HG03060 (cell line): Measurements from ENCODE around the gene PAQR5.
"Not testable (repeated sequence)": the region's sequence is repeated elsewhere in the genome, so short reads cannot be mapped to it uniquely, and the experiment has no call there.

Experiments used
- ATAC-seq: cut with Tn5 transposase; IDR thresholded peaks from one replicate; pipeline ENCODE4 v1.9.1; 2021; ENCODE audit warnings: low read depth, moderate number of reproducible peaks; ENCODE audit not compliant: unreplicated experiment

PAQR5 gene

DNA sequence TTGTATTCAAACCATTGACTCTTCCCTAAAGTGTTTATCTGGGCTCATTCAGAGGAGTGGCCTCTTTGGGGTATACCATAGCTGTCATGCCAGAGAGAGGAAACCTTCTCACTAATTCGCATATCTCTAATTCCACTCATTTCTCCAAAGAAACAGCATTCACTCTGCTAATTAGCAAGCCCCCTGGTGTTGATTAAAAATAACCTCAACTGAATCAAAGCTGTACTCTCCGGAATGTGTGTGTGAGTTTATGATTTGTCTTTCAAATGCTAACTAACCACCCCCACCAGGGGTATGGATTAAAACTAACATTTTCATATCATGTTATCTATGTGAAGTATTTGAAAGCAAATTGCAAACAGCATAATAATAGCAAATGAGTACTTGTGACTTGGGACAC lies 45.5 kb downstream of the PAQR5 start:
- no peak for ATAC-seq

DNA sequence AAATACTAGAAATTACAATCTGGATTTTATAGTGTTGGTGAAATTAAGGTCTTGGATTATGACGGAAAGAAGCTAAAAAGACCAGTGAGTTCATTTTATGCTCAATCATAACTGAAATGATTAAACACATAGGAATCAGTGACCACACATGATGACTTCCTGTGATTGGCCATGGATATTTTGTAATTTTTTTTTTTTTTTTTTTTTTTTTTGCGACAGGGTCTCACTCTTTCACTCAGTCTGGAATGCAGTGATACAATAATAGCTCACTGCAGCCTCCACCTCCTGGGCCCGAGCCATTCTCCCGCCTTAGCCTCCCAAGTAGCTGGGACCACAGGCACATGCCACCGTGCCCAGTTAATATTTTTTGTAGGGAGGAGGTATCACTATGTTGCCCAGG lies 47.4 kb downstream of the PAQR5 start:
- no peak for ATAC-seq

DNA sequence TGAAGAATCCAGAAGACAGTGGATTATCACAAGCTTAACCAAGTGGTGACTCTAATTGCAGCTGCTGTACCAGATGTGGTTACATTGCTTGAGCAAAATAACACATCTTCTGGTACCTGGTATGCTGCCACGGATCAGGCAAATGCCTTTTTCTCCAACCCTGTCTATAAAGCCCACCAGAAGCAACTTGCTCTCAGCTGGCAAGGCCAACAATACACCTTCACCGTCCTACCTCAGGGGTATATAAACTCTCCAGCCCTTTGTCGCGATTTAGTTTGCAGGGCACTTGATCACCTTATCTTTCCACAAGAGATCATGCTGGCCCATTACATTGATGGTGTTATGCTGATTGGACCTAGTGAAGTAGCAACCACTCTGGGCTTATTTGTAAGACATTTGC lies 52.6 kb downstream of the PAQR5 start:
- ATAC-seq: no peak

DNA sequence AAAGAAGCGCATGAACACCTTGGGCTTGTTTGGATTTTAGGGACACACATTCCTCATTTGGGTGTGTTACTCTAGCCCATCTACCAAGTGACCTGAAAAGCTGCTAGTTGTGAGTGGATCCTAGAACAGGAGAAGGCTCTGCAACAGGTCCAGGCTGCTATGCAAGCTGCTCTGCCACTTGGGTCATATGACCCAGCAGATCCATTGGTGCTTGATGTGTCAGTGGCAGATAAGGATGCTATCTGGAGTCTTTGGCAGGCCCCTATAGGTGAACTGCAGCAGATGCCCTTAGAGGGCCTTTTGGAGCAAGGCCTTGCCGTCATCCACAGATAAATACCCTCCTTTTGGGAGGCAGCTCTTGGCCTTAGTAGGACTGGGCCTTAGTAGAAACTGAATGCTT lies 53.2 kb downstream of the PAQR5 start:
- ATAC-seq: no peak

DNA sequence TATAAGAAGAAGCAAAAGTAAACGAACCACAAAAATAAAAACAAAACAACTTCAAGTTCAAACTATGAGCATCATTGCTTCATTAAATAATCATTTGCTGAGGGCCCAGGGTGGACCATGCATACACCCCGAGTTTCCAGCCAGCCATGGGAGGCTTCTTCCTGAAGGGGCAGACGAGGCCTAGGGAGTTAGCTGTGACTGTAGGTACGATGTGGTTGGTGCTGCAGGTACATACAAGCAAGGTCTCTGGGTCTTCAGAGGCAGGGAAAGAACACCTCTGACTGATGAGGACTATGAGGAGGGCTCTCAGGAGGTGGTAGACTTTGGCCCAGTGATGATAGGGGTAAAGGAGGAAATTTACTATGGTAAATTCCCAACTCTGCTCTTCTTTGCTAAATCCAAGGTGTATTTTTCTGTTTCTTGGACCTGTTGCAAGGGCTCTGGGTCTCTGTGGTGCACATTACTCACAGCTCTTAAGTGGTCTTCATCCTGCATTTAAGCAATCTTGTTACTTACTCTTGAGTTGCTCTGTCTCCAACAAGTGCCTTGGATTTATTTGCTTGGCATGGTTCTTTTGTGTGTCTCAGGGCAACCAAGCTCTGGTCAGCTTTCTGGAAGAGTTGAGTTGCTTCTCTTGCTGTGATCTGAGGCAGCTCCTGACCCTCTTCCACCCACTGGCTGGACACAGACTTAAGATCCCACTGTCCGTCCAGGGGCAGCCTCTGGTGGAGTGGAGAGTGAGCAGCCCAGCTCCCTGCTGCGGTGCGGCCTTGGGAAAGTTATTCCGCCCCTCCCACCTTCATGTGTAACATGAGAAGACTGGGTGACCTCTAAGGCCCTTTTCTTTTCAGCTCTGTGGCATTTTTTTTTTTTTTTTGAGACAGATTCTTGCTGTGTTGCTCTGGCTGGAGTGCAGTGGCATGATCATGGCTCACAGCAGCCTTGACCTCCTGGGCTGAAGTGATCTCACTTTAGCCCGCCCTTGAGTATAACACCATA lies 59.4 kb downstream of the PAQR5 start:
- ATAC-seq: no peak

DNA sequence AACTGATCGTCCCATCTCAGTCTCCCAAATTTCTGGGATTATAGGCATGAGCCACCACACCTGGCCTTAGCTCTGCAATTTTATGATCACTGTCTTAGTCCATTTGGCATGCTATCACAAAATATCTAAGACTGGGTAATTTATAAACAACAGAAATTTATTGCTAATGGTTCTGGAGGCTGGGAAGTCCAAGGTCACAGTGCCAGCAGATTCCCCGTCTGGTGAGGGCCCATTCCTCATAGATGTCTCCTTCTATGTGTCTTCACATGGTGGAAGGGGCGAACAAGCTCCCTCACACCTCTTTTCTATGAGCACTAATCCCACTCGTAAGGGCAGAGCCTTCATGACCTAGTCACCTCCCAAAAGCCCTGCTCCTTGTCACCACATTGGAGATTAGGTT lies 60.1 kb downstream of the PAQR5 start:
- no peak for ATAC-seq

DNA sequence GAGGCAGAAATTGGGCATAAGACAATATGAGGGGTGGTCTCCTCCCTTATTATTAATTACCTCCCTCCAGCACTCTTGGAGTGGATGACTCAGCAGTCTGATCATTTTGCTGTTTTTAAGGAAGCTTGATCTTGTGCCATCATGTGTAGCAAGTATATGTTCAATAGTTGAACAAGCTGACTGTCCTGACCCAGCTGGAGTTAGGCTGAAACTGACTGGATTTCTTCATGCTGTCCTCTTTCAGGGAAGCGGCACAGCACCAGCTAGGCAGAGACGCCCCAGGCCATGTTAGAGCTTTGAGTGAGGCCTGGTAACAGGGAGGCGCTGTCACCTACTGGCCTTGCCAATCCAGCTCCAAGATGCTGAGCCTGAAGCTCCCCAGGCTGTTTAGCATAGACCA lies 61.0 kb downstream of the PAQR5 start:
- no peak for ATAC-seq

DNA sequence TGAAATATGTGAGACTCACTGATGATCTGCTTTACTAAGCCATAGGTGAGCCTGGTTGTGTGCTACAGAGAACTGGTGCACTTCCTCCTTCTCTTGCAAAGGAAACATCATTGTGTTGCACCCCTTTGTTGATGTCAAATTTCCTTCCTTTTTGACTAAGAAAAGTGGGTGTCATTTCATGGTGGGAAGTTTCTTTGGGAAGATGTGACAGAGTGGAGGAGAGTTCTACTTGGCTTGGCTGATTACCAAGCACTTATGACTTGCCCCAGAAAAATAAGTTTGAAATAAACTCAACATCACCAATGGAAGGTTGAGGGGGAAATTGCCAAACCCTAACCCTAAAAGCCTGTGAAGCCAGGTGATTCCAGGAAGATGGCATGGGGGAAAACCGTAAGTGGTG lies 61.9 kb downstream of the PAQR5 start:
- ATAC-seq: no peak

DNA sequence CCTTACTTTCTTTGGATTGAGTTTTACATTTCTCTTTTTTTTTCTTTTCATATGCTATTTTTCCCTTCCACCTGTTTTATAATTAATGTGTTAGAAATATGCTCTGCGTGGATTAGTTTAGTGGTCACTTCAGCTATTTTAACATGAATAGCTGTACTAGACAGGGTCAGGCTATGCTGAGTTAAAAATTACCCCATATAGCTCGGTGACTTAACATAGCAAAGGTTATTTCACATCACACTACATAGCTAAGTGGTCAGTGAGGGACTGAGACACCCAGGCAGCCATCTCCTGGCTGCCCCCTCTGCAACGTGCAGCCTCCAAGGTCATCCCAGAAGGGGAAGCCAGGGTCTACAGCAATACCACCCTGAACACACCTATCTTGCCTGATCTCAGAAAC lies 68.5 kb downstream of the PAQR5 start:
- no peak for ATAC-seq

DNA sequence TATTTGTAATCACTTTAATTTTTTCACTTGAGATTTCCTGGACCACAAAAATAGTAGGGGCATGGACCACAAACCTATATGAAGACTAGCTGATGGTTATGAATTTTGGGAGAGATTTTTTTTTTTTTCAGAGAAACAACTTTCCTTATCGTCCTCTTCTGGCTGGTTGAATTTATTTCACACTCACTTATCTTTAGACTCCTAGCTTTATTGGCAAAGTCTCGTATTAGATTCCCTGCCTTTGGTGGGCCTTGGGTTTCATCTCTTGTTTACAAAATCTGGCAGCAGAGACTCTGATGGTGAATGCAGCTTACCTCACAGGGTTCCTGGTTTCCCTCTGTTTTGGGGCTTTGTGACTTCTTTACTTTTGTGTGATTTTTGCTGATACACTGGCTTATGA lies 70.9 kb downstream of the PAQR5 start:
- no peak for ATAC-seq

DNA sequence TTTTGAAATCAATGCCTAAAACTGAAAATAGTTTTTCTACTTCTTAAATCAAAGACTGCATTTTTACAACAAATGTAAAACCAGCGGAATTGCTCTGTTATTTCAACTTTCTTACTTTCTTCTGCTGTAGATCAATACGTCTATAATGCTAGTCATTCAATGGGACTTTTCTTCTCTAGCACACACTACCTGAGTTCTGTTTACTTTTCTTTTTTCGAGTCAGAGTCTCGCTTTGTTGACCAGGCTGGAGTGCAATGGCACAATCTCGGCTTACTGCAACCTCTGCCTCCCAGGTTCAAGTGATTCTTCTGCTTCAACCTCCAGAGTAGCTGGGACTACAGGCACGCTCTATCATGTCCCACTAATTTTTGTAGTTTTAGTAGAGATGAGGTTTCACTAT lies 74.7 kb downstream of the PAQR5 start:
- no peak for ATAC-seq

DNA sequence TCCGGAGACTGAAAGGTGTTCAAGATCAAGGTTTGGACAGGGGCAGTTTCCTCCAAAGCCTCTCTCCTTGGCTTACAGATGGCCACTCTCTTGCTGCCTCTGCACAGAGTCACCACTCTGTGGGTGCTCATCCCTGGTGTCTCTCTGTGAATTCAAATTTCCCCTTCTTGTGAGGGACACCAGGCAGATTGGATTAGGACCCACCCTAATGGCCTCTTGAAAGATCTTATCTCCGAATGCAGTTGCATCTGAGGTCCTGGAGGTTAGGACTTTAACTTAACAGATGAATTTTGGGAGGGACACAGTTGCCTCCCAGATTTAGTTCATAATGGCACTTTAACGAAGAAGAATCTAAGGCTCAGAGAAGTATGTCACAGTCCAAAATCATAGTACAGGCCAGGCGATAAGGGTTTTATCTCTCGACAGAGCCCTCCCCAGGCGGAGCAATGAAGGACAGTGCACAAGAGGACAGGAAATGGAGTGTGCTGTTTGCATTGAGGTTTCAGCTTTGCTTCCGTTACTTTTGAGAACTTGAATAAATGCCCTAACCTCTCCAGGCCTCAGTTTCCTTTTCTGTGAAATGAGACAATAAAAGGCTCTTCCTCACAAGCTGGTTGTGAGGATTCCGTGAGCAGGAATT lies 76.6 kb downstream of the PAQR5 start:
- no peak for ATAC-seq

DNA sequence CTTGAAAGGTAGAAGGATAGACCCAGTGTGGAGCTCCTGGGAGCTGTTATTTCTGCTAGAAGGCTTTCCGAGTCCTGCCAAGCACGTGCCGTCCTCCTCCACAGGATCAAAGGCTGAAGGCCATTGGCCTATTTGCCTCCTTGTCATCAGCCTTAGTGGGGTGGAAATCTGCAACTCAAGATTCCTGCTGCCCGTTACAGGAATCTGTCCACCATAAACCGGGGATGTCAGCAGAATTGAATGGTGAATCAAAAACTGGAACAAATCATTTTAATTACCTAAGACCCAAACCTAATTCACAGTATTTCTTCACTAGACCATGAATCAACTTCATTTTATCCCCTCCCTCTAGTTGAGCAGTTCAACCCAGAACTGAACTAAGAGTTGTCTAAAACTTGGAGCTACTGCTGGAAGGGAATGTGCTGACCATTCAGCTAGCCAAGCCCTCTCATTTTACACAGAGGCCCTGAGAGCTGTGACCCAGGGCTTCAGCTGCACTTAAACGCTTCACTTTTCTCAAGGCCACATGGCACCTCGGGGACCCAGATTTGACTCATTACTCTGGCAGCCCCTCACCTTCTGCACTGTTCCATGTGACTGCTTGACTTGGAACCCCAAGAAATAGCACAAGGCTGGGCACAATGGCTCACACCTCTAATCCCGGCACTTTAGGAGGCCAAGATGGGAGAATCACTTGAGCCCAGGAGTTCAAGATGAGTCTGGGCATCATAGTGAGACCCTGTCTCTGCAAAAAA lies 78.7 kb downstream of the PAQR5 start:
- ATAC-seq: no peak

DNA sequence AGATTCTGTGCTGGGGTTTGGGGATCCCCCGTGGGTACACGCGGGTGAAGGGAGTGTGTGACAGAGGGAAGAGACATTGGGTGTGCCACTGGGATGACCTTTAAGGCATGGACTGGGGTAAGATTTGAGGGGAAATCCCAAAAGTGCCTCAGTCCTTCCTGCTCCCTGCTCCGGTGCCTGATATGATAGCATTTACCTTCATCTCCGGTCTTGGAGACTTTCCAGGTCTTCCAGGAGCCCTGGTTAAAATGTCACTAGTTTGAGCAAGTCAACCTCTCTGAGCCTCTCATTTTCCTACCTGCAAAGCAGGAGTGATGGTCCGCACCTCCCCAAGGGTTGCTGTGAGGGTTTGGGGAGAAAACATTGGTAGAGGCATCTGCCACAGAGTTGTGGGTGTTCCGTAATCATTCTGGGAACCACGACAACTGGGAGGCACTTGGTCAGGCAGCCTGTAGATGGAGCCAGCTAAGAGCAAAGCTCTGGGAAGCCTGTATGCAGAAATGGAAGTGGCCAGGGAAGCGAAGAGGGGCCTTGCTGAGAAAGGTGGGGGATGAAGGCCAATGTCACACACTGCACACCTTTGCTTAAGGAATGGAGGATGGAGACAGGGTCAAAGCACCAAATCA lies 81.5 kb downstream of the PAQR5 start:
- no peak for ATAC-seq

DNA sequence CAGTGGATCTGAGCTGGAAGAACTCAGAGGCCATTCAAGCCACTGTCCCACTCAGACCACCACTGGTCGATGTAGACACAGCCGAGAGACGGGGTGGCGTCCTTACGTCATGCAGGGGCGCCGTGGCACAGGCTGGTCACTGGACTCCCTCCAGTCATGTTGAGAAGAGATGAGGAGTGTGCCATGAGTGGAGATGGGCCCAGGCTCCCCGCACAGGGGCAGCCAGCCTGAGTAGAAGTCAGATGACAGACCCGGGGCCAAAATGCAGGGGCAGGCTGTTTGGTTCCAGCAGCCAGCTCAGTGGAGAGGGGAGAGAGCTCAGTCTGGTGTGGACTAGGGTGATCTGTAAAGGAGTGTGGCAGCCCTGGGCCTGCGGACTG lies 82.0 kb downstream of the PAQR5 start:
- no peak for ATAC-seq

DNA sequence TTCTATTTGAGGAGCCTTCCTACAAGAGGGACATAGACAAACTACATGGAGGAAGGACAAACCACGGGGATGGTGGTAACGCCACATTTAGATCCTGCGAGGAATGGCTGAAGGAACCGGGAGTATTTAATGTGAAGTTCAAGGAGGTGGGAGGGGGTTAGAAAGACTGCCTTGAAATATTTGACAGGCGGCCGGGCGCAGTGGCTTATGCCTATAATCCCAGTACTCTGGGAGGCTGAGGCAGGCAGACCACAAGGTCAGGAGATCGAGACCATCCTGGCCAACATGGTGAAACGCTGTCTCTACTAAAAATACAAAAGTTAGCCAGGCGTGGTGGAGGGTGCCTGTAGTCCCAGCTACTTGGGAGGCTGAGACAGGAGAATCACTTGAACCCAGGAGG lies 83.5 kb downstream of the PAQR5 start:
- not testable (repeated sequence) for ATAC-seq

DNA sequence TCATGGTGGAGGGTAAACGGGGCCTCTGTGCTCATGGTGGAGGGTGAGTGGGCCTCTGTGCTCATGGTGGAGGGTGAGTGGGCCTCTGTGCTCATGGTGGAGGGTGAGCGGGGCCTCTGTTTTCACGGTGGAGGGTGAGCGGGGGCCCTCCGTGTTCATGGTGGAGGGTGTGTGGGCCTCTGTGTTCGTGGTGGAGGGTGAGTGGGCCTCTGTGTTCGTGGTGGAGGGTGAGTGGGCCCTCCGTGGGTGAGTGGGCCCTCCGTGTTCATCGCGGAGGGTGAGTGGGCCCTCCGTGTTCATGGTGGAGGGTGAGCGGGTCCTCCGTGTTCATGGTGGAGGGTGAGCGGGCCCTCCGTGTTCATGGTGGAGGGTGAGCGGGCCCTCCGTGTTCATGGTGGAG lies 85.4 kb downstream of the PAQR5 start:
- ATAC-seq: not testable (repeated sequence)

DNA sequence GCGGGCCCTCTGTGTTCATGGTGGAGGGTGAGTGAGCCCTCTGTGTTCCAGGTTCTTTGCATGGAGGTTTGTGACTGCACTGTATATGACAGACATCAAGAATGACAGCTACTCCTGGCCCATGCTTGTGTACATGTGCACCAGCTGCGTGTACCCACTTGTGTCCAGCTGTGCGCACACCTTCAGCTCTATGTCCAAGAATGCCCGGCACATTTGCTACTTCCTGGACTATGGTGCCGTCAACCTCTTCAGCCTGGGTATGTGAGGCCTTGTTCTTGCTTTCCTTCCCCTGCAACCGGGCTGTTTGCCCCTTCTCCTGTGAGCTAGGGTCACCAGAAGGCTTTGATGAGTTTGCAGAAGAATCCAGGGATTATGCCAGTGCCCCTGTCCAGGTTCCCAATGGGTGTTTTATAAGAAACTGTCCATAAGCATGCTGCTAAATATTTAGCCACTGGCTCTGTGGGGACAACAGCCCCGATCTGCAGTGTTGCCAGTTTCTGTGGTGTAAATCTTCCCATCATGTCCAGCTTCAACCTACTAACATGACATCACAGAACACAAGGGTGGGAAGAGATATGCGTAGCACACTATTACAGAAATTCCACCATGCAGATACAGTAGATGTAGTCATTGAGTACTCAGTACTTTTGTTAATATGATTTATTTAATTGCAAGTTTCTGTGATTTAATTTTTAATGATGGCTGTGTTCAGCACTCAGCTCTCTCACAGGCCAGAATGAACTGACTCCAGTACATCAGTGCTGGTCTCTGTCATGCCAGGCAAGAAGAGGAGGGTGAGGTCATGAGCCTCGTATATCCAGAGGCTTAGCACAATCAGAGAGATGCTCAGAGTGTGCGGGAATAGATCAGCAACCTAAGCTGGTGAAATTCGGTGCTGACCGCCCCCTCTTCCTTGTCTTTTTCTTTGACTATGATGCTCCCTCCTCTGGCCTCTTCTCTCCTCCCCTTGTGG lies 86.2 kb downstream of the PAQR5 start:
- no peak for ATAC-seq

DNA sequence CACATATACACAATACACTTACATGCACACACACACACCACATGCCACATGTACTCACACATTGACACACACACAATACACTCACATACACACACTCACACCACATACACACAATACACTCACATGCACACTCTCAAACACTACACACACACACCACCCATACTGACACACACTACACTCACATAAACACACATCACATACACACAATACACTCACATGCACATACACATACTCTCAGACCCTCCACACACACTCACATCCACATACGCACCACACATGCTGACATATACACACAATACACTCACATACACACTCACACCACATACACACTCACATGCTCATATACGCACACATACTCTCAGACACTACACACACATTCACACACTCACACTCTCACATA lies 87.1 kb downstream of the PAQR5 start:
- ATAC-seq: no peak

DNA sequence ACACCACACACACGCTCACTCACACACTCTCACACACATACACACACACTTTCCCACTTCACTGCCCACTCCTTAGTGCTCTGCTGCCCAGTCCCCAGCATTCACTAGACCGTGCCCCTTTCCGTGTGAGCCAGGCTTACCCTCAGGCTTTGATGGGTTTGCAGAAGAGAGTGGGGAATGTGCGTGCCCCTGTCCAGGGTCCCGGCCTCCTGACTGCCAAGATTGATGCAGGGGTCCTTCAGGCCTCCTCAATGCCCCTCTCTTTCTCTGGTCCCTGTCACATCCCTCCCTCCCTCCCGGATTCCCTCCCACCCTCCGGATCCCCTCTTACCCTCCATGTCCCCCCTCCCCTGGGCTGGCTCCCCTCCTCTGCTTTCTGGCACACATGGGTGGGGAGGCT lies 87.6 kb downstream of the PAQR5 start:
- ATAC-seq: no peak
